ENCODE results near the gene SLC16A2.

Gene SLC16A2

DNA sequence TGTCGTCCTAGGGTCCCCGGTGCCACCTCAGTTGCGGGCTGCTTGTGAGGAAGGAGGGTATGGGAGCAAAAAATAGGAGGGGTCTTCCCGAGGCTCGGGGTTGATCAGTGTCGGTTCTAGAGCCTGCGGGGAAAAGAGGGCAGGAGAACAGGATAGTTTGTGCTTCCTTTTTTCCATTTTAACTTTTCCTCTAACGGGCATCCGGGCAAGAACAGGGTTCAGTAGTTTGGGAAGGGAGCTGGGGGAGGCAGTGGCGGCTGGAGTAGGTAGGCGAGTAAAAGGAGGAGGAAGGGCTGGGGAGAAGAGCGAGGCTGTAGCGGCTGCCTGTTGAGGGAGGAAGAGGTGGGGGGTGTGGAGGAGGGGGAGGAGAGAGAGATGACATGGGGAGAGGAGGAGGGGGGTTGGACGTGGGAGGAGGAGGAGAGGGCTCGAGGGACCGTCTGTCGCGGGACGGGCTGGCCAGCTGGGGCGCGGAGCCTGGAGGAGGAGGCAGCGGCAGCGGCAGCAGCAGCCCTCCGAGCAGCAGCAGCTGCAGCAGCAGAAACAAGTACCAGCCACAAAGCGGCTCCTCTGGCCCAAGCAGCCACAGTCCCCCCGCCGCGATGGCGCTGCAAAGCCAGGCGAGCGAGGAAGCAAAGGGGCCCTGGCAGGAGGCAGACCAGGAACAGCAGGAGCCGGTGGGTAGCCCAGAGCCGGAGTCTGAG lies at the start of gene SLC16A2:
TSS of gene SLC16A2 (plus strand) at position 458 of the 704 bp plus-strand sequence. CDS start at position 603, 145 bp downstream.
- DNase-seq = no peak

GRCh38 chrX:74372272-74372671 lies 49.0 kb upstream of the SLC16A2 start:
- no peak for DNase-seq

DNA sequence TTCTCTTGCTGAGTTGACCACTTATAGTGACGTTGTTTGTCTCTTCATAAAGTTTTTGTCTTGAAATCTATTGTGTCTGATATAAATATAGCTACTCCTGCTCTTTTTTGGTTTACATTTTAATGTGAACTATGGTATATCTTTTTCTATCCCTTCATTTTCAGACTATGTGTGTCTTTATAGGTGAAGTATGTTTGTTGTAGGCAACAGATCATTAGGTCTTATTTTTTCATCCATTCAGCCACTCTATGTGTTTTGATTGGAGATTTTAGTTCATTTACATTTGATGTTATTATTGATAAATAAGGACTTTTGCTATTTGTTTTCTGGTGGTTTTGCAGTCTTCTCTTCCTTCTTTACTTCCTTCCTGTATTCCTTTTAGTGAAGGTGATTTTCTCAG lies 44.0 kb upstream of the SLC16A2 start:
- no peak for DNase-seq

DNA sequence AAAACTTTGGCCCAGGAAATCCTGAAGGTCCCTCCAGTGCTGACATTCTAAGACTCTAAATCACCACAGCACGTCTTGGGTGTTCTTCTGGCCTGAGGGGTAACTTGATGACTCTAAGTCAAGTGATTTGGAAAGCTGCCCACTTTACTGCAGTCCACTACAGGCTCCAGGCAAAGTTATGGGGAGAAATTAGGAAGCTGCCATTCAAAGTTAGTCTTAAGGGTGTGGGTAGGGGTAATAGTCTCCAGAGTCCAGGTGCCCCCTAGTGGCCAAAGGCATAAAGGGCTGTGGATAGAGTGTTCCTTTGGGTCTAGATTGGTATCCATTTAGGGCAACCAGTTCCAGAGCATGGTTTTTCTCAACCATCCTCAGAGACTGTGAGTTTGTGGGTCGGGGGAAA lies 38.7 kb upstream of the SLC16A2 start:
- peak; percentile 14 for DNase-seq

DNA sequence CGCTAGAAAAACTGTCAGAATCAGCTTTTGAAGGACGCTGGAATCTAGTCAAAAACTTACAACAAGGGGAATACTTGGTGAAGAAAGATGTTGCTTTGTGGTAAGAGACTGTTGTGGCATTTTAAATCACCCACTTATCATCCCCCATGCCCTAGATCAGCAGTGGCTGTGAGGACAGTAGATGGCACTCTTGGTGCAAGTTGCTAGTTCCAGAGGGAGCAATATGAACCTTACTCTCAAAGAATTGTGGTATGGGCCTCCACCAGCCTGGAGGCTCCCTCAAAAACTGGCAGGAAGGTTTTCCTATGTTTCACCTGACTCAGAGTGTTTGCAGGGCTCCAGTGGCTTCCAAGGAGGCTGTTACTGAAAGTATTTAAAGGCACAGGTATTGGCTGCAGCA lies 37.7 kb upstream of the SLC16A2 start:
- DNase-seq = no peak

DNA sequence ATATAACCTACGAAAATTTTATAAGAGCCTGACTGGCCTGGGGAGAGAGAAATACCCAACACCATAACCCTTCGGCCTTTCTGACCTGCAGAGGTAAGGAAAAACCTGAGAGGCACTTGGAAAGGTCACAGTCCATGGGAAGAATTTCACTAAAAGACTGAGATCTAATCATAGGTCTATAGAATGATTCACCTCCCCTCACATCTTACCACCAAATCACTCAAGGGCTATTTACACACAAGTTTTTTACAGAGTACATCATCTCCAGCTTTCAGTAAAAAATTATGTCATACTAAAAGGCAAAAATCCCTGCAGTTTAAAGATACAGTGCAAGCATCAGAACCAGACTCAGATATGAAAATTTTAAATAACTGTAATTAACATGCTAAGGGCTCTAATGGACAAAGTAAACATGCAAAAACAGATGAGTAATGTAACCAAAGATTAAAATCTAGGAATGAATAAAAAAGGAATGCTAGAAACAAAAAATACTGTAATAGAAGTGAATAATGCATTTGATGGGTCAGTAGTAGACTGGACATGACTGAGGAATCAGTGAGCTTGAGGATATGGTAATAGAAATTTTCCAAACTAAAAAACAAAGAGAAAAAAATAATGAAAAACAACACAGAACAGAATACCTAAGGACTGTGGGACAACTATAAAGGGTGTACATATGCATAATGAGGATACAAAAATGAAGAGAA lies 32.1 kb upstream of the SLC16A2 start:
- no peak for DNase-seq

DNA sequence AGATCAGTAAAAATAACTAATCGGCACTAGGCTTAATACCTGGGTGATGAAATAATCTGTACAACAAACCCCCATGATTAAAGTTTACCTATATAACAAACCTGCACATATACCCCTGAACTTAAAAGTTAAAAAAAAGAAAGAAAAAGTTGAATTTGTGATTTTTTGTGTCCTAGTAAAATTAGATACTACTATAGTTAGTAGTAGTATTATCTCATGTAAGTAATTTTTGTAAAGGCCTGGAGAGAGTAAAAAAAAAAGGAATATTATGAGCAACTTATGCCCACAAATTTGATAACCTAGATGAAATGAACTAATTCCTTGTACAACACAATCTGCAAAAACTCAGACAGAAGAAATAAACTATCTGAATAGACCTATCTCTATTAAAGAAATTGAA lies 25.7 kb upstream of the SLC16A2 start:
- DNase-seq = no peak

DNA sequence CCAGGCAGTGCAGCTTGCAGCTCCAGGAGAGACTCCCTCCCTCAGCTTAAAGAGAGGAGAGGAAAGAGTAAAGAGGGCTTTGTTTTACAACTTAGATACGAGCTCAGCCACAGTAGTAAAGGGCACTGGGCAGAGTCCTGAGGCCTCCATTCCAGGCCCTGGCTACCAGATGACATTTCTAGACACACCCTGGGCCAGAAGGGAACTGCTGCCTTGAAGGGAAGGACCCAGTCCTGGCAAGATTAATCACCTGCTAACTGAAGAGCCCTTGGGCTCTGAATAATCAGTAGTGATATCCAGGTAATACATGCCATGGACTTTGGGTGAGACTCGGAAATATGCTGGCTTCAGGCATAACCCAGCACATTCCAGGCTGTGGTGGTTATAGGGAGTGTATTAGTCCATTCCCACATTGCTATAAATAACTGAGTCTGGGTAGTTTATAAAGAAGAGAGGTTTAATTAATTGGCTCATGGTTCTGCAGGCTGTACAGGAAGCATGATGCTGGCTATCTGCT lies 15.3 kb upstream of the SLC16A2 start:
- DNase-seq = no peak

GRCh38 chrX:74408304-74408703 lies 13.0 kb upstream of the SLC16A2 start:
- no peak for DNase-seq

DNA sequence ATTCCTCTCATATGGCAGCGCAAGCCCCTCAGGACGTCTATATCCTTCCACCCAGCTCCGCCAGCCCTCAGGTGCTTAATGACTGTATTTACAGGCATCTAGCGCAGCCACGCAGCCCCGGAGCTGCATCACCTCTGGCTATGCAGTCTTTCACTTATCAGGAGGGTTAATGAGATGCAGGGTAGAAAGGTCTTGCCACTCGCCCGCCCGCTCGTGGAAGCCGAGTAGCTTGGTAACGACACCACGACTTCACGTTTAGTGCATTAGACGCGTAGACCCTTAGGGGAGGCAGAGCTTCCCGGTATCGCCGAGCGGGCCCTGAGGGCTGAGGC lies 1.5 kb upstream of the SLC16A2 start:
- no peak for DNase-seq

- DNase-seq = no peak
These were observed 877 bp upstream of the SLC16A2 start for GRCh38 chrX:74420196-74421035.

DNA sequence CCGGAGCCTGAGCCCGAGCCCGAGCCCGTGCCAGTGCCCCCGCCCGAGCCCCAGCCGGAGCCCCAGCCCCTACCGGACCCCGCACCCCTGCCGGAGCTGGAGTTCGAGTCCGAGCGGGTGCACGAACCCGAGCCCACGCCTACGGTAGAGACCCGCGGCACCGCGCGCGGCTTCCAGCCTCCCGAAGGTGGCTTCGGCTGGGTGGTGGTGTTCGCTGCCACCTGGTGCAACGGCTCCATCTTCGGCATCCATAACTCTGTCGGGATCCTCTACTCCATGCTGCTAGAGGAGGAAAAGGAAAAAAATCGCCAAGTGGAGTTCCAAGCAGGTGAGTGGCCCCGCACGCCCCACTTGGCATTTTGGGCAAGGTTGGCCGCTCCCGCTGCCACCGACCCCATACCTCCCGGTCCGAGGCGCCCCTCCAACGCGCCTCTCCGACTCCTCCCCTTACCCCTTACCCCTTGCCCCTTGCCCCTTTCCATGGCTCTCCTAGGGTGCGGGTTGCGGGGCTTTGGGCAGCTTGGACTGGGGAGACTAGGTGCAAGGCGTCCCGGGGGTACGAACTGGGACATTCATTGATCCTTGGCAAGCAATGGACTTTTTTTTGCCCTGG lies 553 bp downstream of the SLC16A2 start:
- DNase-seq = no peak

GRCh38 chrX:74422576-74423288 lies 1.4 kb downstream of the SLC16A2 start:
- no peak for DNase-seq

GRCh38 chrX:74423289-74423998 lies 2.2 kb downstream of the SLC16A2 start:
- no peak for DNase-seq

- DNase-seq = no peak
These were observed 4.8 kb downstream of the SLC16A2 start for GRCh38 chrX:74426071-74426470.

DNA sequence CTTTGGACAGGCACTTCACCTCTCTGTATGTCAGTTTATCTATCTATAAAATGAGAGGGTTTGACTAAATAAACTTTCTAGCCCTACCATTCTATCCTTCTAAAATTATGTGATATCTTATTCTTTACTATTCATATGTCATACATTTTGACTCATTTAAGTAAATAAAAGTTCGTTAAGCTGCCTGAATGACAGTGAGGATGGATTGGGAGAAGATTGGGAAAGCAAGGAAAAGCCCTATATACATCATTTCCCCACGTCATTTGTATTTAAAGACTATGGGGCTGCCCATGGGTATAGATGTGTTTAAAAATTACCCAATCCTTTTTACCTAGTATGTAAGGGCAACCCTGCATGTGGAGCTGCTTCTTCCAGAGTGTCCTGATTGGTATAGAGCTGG lies 5.3 kb downstream of the SLC16A2 start:
- DNase-seq = no peak

GRCh38 chrX:74431797-74432196 lies 10.5 kb downstream of the SLC16A2 start:
- DNase-seq = no peak

DNA sequence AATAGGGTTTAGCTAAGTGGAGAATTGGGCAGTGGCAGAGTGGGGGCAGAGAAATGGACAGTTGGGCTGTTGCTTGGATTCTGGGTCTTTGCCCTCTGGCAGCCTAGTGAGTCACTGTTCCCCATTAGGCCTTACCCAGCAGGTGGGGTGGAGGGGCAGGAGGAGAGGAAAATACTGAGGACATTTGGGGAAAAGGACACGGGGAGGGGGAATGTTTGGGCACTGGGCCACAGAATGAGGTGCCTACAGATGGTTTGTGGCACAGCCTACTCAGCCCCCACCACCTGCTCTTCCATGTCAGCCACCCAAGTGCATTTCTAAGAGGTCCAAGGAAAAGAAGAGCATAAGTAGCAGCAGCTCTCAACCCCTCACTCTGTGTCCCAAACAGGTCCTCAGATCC lies 13.0 kb downstream of the SLC16A2 start:
- DNase-seq = no peak

DNA sequence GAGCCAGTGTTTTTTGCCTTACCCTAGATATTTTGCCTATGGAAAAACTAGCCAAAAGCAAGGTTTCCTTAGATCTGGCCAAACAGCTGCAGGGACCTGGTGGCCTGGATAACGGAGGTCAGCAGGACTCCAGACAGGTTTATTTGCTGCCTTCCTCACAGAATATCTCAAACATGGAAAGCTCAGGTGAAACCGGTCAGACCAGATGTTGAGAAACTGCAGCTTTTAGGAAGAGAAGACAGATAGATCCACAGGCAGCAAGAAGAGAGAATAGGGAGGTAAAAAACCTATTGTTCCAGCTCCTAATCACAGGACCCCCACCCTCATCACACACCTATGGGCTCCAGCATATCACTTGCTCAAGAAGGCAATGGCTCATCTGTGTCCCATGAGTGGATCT lies 16.2 kb downstream of the SLC16A2 start:
- DNase-seq = no peak

DNA sequence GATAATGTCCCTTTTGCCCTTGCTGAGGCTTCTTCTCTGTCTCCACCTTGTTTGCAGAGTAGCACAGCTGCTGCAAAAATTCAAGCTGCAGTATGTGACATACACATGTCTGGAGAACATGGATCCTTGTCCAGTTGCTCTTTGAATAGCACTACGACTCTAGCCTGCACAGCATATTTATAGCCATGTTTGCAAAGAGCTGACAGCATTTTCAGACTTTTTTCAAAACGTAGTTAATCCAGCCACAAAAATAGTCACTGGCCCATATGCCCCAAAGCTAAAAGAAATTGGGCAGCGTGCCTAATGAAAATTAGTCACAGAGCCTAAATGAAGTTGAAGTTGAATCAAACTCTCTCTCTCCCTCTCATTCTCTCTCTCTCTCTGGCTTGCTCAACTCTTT lies 17.5 kb downstream of the SLC16A2 start:
- DNase-seq = no peak

DNA sequence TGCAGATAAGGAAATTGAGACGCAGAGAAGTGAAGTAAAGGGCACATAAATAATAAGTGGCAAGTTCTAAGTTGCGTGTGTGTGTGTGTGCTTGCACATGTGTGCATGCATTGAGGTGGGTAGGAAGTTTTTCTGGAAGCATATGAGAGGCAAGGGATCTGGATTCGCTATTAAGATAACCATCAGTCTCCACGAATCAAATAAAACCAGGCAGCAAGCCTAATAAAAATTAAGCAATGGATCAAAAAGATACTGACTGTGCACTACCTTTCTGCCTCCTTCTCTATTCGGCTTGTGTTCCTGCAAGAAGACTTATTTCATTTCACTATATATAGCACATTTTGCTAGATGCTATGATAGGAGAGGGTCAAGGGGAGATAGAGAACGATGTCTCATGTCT lies 23.8 kb downstream of the SLC16A2 start:
- DNase-seq = no peak

GRCh38 chrX:74446876-74447275 lies 25.6 kb downstream of the SLC16A2 start:
- DNase-seq = no peak

Data from activated effector memory CD4-positive, alpha-beta T cell treated with Interleukin-2 at 50 U/mL for 16 hours (primary cell).